Mucosa of gallbladder (tissue), 1 donor: ENCODE results near the gene SPOCK2. TPM values are rescaled to one million over a fixed set of nuclear protein-coding genes. Genes with fewer than 3 reads are reported as not detected.
A peak's percentile ranks its signal among the peaks of the same experiment; 100 is the strongest.

ENCODE experiments used
- DNase-seq: peaks from one replicate; pipeline ENCODE4 v3.0.0-alpha.2; 2020; ENCODE audit warnings: low spot score
- total RNA-seq: library from RNA; stranded (reverse); gene quantifications from one replicate; pipeline ENCODE4 v1.2.1, GENCODE V29; 2021
- donor health status: DM: no; HTN: no; CAD: no.

The SPOCK2 gene
- total RNA-seq, 1 donor from 2014 or later = 250 TPM

- DNase-seq = peak; percentile 42
Observed at GRCh38 chr10:72089618-72090017, 1.3 kb upstream of the SPOCK2 start.

GRCh38 chr10:72088889-72089575, 681 bp upstream of the SPOCK2 start:
- DNase-seq = no peak

- DNase-seq = no peak
Observed at GRCh38 chr10:72087392-72087968, 871 bp downstream of the SPOCK2 start.

GRCh38 chr10:72086466-72087391, 1.6 kb downstream of the SPOCK2 start:
- DNase-seq = peak; percentile 33

GRCh38 chr10:72085864-72086465, 2.4 kb downstream of the SPOCK2 start:
- no peak for DNase-seq

- DNase-seq = no peak
Observed at GRCh38 chr10:72085166-72085565, 3.2 kb downstream of the SPOCK2 start.

- DNase-seq = no peak
Observed at GRCh38 chr10:72083790-72084459, 4.4 kb downstream of the SPOCK2 start.

- DNase-seq = no peak
Observed at GRCh38 chr10:72082856-72083789, 5.2 kb downstream of the SPOCK2 start.

- DNase-seq = no peak
Observed at GRCh38 chr10:72081772-72082590, 6.4 kb downstream of the SPOCK2 start.

GRCh38 chr10:72081210-72081609, 7.1 kb downstream of the SPOCK2 start:
- no peak for DNase-seq

- no peak for DNase-seq
Observed at GRCh38 chr10:72080042-72080975, 8.0 kb downstream of the SPOCK2 start.

GRCh38 chr10:72079356-72079755, 9.0 kb downstream of the SPOCK2 start:
- no peak for DNase-seq

GRCh38 chr10:72077275-72077990, 10.9 kb downstream of the SPOCK2 start:
- no peak for DNase-seq

GRCh38 chr10:72076756-72077155, 11.6 kb downstream of the SPOCK2 start:
- no peak for DNase-seq

- no peak for DNase-seq
Observed at GRCh38 chr10:72075376-72076115, 12.8 kb downstream of the SPOCK2 start.

- DNase-seq = no peak
Observed at GRCh38 chr10:72074574-72075375, 13.6 kb downstream of the SPOCK2 start.
